Measurements from ENCODE around the gene ANO7. TPM values are rescaled to one million over a fixed set of nuclear protein-coding genes. Genes with fewer than 3 reads are reported as not detected.

Gene ANO7
- total RNA-seq, 4 donors from 2014 or later, result 0.10 to 0.62 (median 0.24) TPM

- Histone ChIP-seq H3K9me3 (no peaks in the 10 kb centered on the region), H3K36me3 (peaks cover 0 to 100% of the 10 kb centered on the region in 2 donors), H3K4me3 (no peak overlapping the region), H3K27ac (no peak overlapping the region), H3K4me1 (no peaks in the 10 kb centered on the region), H3K27me3 (no peaks in the 10 kb centered on the region)
- ATAC-seq (no peak), DNase-seq (no peak)
- TF ChIP-seq CTCF (IDR thresholded peaks at IDR 0.05 in 4 of 5, conservative IDR thresholded peaks at IDR 0.05 in 1 of 5) (no peak), POLR2A (IDR thresholded peaks at IDR 0.05) (no peak)
- in situ Hi-C loops (cut with MboI; ENCODE audit: low sequenced_read_pairs in 4 of 4) (no loop called here), intact Hi-C loops (cut with DNase I; ENCODE audit: low total_unique reads) (no loop called here)
These were observed 44.5 kb downstream of the ANO7 start for GRCh38 chr2:241232736-241233575.

- H3K4me1 ChIP-seq, result no peaks in the 10 kb centered on the region
- DNase-seq (no peak), ATAC-seq (no peak)
- no peaks in the 10 kb centered on the region for H3K9me3 ChIP-seq
- in situ Hi-C loops (cut with MboI; ENCODE audit: low sequenced_read_pairs in 4 of 4), result no loop called here
- no peaks in the 10 kb centered on the region for H3K27me3 ChIP-seq
- TF ChIP-seq POLR2A (IDR thresholded peaks at IDR 0.05), result no peak
- TF ChIP-seq CTCF (IDR thresholded peaks at IDR 0.05 in 4 of 5, conservative IDR thresholded peaks at IDR 0.05 in 1 of 5), result no peak
- intact Hi-C loops (cut with DNase I; ENCODE audit: low total_unique reads), result no loop called here
- H3K4me3 ChIP-seq, result no peak overlapping the region
- peaks cover 2 to 100% of the 10 kb centered on the region in 2 donors for H3K36me3 ChIP-seq
- H3K27ac ChIP-seq, result no peak overlapping the region
These were observed 45.8 kb downstream of the ANO7 start for GRCh38 chr2:241234066-241234790.

GRCh38 chr2:241234962-241235740, 46.7 kb downstream of the ANO7 start:
- in situ Hi-C loops (cut with MboI; ENCODE audit: low sequenced_read_pairs in 4 of 4) (no loop called here), intact Hi-C loops (cut with DNase I; ENCODE audit: low total_unique reads) (no loop called here)
- TF ChIP-seq CTCF (IDR thresholded peaks at IDR 0.05 in 4 of 5, conservative IDR thresholded peaks at IDR 0.05 in 1 of 5), result no peak
- no peak for TF ChIP-seq POLR2A (IDR thresholded peaks at IDR 0.05)
- Histone ChIP-seq H3K36me3 (peaks cover 6 to 100% of the 10 kb centered on the region in 2 donors), H3K4me3 (no peak overlapping the region), H3K27ac (no peak overlapping the region), H3K27me3 (no peaks in the 10 kb centered on the region), H3K4me1 (no peaks in the 10 kb centered on the region), H3K9me3 (no peaks in the 10 kb centered on the region)
- DNase-seq (no peak), ATAC-seq (no peak)

GRCh38 chr2:241235859-241236593, 47.5 kb downstream of the ANO7 start:
- no peaks in the 10 kb centered on the region for H3K9me3 ChIP-seq
- TF ChIP-seq CTCF (IDR thresholded peaks at IDR 0.05 in 4 of 5, conservative IDR thresholded peaks at IDR 0.05 in 1 of 5) (no peak), POLR2A (IDR thresholded peaks at IDR 0.05) (no peak)
- no peak overlapping the region for H3K4me3 ChIP-seq
- no peak for DNase-seq
- H3K27me3 ChIP-seq, result no peaks in the 10 kb centered on the region
- no peak overlapping the region for H3K27ac ChIP-seq
- no peak for ATAC-seq
- no peaks in the 10 kb centered on the region for H3K4me1 ChIP-seq
- peaks cover 6 to 100% of the 10 kb centered on the region in 2 donors for H3K36me3 ChIP-seq
- intact Hi-C loops (cut with DNase I; ENCODE audit: low total_unique reads) (no loop called here), in situ Hi-C loops (cut with MboI; ENCODE audit: low sequenced_read_pairs in 4 of 4) (no loop called here)

Data from gastrocnemius medialis (tissue), 4 donors.